PC-3 (cell line): ENCODE measurements around the gene TRIOBP.

ENCODE experiments used
- EZH2phosphoT487 ChIP-seq: fragments of 300-600 bp; sonication (generic); IDR thresholded peaks from 2 replicates; pipeline ENCODE4 v1.6.1; 2018; ENCODE audit warnings: mild to moderate bottlenecking, antibody characterized with exemption, low read length, borderline replicate concordance
- TF ChIP-seq, protein P1 (sequence below): fragments of 300-600 bp; sonication (generic); conservative IDR thresholded peaks from 2 replicates; pipeline ENCODE4 v1.5.1; 2017; ENCODE audit warnings: antibody characterized with exemption, low read depth, mild to moderate bottlenecking, low read length

DNA sequence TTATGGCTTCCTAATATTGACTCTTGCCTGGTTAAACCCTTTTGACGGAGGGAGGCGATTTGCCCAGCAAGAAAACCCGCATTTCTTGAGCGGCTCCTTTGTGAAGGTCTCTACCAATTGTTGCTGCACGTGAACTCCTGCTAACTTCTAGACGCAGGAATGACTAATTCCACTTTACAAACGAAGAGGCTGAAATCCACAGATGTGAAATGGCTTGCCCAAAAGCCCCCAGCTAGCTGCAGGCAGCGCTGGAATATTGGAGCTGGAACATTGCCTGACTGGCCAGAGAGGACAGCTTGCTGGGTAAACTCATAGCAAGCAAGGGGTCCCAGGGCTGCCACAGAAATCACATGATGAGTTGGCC is 111.4 kb downstream of the TRIOBP start:
- TF ChIP-seq, protein P1, sequence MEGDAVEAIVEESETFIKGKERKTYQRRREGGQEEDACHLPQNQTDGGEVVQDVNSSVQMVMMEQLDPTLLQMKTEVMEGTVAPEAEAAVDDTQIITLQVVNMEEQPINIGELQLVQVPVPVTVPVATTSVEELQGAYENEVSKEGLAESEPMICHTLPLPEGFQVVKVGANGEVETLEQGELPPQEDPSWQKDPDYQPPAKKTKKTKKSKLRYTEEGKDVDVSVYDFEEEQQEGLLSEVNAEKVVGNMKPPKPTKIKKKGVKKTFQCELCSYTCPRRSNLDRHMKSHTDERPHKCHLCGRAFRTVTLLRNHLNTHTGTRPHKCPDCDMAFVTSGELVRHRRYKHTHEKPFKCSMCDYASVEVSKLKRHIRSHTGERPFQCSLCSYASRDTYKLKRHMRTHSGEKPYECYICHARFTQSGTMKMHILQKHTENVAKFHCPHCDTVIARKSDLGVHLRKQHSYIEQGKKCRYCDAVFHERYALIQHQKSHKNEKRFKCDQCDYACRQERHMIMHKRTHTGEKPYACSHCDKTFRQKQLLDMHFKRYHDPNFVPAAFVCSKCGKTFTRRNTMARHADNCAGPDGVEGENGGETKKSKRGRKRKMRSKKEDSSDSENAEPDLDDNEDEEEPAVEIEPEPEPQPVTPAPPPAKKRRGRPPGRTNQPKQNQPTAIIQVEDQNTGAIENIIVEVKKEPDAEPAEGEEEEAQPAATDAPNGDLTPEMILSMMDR, result no peak
- no peak for TF ChIP-seq EZH2phosphoT487
